GM19372 (cell line): Measurements from ENCODE around the gene TNFAIP2.

Source experiments
- ATAC-seq: cut with Tn5 transposase; IDR thresholded peaks from one replicate; pipeline ENCODE4 v1.9.1; 2021; ENCODE audit warnings: mild to moderate bottlenecking, low read depth, moderate library complexity; ENCODE audit not compliant: unreplicated experiment

Gene TNFAIP2

DNA sequence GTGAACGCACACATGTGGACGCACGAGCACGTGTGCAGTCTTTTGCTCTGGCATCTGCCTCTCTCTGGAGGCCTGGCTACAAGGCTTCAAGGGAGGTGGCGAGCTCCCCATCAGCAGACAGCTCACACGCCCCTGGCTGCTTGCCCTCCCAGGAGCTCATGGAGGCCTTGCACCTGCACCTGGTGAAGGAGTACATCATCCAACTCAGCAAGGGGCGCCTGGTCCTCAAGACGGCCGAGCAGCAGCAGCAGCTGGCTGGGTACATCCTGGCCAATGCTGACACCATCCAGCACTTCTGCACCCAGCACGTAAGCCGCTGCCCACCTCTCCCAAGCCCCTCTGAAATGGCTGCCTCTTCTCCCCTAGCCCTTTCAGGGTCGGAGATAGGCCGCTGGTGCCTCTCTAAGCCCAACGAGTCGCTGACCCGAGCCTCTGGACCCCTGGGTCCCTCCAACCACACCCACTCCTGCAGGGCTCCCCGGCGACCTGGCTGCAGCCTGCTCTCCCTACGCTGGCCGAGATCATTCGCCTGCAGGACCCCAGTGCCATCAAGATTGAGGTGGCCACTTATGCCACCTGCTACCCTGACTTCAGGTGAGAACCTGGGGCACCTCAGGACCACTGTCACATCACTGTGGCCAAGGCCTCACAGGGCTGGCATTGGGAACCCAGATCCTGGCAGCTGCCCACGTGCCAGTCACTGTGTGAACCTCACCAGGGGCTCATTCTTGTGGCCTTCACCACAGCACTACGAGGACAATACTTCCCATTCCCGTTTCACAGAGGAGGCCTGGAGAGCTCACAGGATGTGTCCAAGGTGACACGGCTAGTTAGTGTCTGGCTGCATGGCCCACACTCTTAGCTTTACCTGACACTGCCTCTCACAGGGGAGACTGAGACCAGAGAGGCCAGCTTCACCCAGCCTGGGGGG lies 10.2 kb downstream of the TNFAIP2 start:
- no peak for ATAC-seq

DNA sequence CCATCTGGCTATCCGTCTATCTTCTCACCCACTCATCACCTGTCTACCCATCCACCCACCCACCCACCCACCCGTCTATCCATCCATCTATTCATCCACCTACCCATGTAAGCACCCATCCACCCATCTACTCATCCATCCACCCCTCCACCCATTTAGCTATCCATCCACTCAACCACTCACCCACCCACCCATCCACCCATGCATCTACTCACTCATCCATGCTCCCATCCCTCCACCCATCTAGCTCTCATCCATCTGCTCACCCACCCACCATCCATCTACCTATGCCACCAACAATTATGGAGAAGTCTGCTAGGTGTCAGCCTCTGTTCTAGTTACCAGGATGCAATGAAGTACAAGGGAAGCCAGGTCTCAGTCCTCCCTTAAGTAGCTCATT lies 11.1 kb downstream of the TNFAIP2 start:
- no peak for ATAC-seq

DNA sequence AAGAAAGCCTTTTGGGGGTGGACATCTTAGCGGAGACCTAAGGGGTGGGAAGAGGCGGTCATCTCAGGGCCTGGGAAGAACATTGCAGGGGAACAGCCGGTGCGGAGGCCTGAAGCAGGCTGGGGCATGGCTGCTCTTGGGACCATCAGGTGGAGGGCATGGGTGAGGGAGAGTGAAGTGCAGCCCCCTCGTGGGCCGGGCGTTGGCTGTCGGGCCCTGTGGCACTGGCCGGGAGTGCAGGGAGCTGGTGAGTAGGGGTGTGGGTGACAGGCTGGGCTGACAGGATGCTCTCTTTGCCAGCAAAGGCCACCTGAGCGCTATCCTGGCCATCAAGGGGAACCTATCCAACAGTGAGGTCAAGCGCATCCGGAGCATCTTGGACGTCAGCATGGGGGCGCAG lies 11.7 kb downstream of the TNFAIP2 start:
- no peak for ATAC-seq

GRCh38 chr14:103135333-103136260 lies 12.3 kb downstream of the TNFAIP2 start:
- no peak for ATAC-seq

GRCh38 chr14:103136388-103137271 lies 13.4 kb downstream of the TNFAIP2 start:
- no peak for ATAC-seq

DNA sequence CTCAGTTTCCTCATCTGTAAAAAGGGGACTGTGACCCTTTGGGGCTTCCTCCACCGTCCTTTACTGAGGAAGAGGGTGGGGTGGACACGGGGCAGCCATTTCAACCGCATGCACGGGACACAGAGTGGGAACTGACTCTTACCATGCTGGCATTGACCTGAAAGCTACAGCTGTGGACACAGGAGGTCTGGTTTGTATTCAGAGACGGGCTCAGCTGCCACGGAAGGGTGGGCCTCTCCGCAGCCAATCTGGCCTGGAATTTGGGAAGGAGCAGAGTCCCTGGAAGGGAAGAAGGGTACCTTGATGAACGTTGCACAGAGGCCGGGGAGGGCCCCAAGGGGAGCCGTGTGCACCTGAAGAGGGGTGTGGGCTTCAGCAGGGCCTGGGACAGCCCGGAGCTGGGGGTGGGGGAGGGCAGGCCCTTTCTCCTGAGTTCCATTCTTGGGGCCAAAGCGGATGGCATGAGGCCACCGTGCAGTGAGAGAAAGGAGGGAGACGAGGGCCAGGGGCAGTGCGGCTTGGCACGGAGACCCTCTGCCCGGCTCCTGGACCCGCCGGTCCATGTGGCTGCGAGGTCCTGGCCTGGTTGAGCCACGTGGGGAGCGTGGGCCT lies 14.5 kb downstream of the TNFAIP2 start:
- ATAC-seq = no peak

- ATAC-seq = no peak
Measured at GRCh38 chr14:103138301-103139131, 15.3 kb downstream of the TNFAIP2 start.

GRCh38 chr14:103139132-103140025 lies 16.1 kb downstream of the TNFAIP2 start:
- no peak for ATAC-seq

DNA sequence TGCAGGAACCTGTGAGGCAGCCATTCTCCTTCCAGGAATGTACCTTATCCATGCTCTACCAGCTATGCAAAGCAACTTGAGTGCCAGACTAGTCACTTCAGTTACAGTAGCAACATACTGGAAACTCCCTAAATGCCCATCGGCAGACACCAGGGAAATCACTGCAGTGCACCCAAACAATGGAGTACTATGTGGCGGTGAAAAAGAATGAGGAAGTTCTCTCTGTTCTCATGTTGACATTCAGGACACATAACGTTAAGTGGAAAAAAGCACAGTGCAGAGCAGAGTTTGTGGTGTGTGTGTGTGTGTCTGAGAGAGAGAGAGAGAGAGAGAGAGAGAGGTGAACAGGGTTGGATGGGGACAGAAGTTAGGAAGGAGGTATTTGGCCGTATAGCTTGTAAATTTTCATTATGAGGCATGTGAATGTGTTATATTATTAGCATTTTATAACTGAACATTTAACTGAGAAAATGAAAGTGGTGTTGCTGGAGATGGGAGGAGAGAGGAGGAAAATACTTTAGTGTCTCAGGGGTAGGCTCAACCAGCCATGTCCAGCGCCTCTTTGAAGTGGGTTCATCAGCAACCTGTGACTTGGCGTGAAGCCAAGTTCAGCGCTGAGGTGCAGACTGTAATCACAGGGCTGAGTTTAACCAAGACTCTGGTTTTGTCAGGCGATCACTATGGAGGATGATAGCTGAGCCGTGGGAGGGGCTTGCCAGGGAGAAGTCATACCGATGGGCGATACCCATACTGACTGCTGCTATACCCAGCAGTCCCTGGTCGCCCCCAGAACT lies 17.3 kb downstream of the TNFAIP2 start:
- ATAC-seq = peak; percentile 81

- ATAC-seq = no peak
Measured at GRCh38 chr14:103141117-103141796, 18.0 kb downstream of the TNFAIP2 start.

DNA sequence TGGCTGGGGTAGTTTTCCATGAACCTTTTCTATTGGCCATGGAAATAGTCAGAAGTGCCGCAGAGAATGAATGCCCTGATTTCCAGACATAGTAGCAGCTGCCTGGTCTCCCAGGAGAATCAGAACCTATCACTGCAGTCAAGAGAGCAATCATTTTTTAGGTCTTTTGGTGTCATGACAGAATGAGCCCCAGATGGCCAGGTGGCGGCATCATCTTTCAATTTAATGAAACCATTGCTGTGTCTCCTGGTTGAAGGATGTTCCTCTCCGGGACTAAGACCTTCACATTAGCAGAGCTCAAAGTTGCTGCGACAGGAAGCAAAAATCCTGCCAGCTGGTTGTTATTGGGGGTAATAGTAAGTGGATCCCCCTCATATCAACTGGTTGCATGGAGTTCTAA lies 18.8 kb downstream of the TNFAIP2 start:
- no peak for ATAC-seq

GRCh38 chr14:103142721-103143302 lies 19.6 kb downstream of the TNFAIP2 start:
- ATAC-seq = no peak

- ATAC-seq = no peak
Measured at GRCh38 chr14:103143506-103143905, 20.2 kb downstream of the TNFAIP2 start.

GRCh38 chr14:103144085-103144484 lies 20.8 kb downstream of the TNFAIP2 start:
- no peak for ATAC-seq

GRCh38 chr14:103146141-103146709 lies 23.0 kb downstream of the TNFAIP2 start:
- ATAC-seq = no peak
